Stimulated activated CD4-positive, alpha-beta T cell treated with anti-CD3 and anti-CD28 coated beads, Interleukin-15, amount 100 ng/mL, for 1 hour (primary cell): ENCODE data around the gene LYZL2.
"Not testable (repeated sequence)": the region's sequence is repeated elsewhere in the genome, so short reads cannot be mapped to it uniquely, and the experiment has no call there.

Source experiments
- DNase-seq, 2 donors: peaks; one replicate each; pipeline ENCODE4 v3.0.0-alpha.2; 2020; ENCODE audit warnings: low read depth in 1 of 2, low spot score in 1 of 2

The LYZL2 gene

GRCh38 chr10:30594077-30594476 lies 35.5 kb downstream of the LYZL2 start:
- no peak for DNase-seq

- DNase-seq, result not testable (repeated sequence)
Measured at GRCh38 chr10:30592770-30593169, 36.8 kb downstream of the LYZL2 start.

- DNase-seq, result no peak
Measured at GRCh38 chr10:30591249-30591670, 38.3 kb downstream of the LYZL2 start.

DNA sequence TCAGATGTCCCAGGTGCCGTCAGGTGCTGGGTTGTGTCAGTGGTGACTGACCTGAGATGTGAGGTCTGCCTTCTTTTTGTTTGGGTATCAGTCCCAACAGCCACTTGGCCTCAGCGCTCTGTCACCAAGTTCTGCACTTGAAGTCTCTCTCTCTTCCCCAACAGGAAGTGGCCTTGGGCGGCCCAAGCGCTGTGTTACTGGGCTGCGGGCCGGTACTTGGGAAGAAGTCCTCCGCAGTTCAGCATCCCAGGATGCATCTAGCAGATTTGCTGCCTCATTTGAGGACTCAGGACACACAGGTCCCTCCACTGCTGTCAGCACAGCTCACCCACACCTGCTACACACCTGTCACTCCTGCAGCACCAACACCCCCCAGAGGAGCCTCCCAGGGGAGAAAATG lies 40.1 kb downstream of the LYZL2 start:
- DNase-seq, result no peak

DNA sequence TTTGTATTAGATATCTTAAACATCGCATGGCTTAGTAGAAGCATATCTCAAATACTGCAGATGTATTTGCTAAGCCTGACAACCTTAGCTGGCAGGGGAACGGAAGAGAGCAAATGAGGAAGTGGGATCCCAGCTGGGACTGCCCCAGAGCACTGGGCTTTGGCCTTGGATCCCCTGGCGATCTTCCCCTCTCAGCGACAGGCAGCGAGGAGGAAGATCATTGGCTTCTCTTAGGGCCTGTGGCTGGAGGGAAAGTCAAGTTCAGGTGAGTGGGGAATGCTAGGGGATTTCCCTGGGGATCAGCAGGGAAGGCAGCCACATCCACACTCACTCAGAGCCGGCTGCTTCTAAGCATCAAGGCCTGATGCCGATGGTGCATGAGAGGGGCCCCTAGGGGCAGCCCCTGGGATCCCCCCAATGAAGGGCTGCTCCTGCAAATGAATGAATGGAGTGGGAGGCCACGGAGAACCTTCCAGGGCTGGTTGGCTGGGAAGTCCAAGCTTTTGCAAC lies 42.0 kb downstream of the LYZL2 start:
- DNase-seq, result no peak

GRCh38 chr10:30586828-30587227 lies 42.7 kb downstream of the LYZL2 start:
- no peak for DNase-seq

- DNase-seq, result no peak
Measured at GRCh38 chr10:30583778-30584415, 45.7 kb downstream of the LYZL2 start.

DNA sequence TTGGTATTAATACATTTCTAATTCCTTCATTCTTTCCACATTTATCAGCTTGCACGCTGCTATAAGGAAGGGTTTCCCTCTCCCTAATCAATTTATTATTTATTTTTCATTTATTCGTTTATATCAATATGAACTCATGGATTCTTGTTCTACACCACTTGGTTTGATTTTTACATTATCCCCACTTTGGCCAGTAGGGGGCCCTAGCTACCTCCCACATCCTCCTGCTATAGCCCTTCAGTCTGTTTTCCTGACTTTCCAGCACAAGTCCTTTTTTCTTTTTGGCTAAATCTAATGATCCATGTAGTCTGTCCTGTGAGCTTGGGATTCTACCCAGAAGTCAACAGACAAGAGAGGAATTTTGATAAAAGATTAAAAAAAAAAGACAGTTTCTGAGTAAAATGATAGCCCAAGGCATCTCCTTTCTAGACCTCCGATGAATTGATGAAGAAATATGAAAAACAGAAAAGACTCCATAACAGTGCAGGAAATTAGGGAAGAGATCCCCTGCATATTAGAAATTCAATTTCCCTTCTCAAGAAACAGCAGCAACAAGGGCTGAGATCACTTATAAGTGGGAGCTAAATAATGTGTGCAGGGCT lies 47.7 kb downstream of the LYZL2 start:
- DNase-seq, result no peak

DNA sequence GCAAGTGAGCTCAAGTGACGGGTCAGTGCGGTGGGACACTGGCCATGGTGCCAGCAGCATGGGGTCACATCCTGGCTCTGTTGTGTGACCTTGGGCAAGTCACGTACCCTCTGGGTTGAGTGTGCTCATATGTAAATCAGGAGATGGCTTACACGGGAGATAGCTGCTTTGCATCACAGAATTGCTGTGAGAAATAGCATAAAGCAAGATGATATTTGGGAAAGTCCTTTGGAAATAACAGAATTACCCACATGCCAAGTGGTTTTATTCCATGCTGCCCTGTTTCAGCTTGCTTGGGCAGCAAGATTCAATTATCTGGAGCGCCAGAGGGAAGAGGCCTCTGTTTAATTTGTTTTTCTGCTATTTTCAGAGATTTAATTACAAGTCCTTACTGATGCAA lies 48.9 kb downstream of the LYZL2 start:
- no peak for DNase-seq

DNA sequence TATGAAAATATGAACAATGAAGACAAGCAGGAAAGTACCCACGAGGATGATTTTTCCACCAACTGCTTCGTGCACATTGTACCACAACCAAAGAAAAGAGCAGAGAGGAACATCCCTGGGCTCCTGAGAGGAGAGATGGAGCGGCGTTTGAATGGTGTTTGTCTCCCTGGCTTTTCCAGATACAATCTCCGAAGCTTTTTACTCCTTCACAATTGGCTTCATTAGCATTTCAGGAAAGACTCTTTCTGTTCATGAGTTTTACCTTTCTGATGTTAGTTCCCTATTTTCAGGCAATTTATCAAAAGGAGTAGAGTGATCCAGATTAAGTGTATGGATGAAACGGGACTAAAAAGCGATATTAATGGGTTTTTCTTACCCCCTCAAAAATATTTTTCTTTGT lies 49.3 kb downstream of the LYZL2 start:
- DNase-seq, result no peak

DNA sequence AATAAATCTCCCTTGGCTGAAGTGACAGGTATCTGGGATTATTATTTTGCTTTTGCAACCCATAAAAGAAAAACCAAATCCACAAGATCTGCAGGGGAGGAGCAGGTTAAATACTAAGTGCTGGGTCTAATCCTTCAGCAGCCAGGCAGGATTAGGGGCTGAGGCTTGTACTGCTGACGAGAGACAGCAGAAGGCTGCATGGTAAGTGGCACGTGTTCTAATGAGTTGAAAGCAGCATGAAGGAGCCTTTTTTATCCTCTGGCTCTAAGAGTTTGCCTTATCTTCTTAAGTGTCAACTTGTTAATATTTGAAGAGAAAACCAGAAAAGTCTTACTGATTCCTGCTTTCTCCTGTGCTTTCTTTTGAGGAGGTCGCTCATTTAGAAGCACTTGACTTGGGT lies 50.0 kb downstream of the LYZL2 start:
- DNase-seq, result no peak

- no peak for DNase-seq
Measured at GRCh38 chr10:30577048-30577447, 52.5 kb downstream of the LYZL2 start.

GRCh38 chr10:30576641-30577040 lies 52.9 kb downstream of the LYZL2 start:
- DNase-seq, result no peak

DNA sequence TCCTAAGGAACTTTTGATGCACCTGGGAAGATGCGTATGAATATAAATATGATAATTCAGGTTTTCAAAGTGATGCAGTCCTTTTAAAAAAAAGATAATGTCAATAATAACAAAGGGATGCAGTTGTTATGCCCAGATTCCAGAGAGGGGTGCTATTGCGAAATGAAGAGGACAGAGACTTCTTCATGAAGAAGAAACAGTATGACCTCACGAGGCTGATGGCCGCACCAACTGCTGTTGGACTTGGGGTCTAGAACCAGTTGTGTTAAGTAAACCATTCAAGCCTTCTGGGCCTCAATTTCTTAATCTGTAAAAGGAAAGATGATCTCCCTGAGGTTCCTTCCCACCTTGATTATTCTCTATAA lies 55.1 kb downstream of the LYZL2 start:
- DNase-seq, result no peak

GRCh38 chr10:30573721-30574431 lies 55.7 kb downstream of the LYZL2 start:
- DNase-seq, result no peak

DNA sequence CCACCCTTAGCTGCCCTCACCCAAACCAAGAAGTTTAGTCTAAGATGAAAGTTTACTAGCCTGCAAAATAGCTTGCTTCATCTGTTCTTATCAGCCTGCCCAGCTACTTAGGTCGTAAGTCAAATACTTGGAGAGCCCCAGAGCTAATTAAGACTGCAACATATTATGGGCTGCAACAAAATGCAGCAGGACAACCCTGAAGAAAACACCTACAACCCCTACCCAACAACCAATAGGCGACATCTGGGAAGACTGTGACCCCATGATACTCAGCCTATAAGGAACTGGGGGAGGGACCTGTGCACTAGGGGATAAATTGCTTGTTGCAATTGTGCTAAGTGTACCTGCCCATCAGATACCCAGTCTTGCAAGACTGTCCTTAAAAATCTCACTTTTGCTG lies 64.1 kb downstream of the LYZL2 start:
- no peak for DNase-seq

GRCh38 chr10:30562787-30563186 lies 66.8 kb downstream of the LYZL2 start:
- DNase-seq, result no peak
